Glomerular visceral epithelial cell (primary cell): ENCODE data around the gene PTDSS2.
"Not testable (repeated sequence)": the region's sequence is repeated elsewhere in the genome, so short reads cannot be mapped to it uniquely, and the experiment has no call there.

ENCODE experiments used
- DNase-seq: peaks from one replicate; pipeline ENCODE4 v3.0.0-alpha.2; 2016; ENCODE audit errors: extremely low spot score

The PTDSS2 gene

GRCh38 chr11:431921-432320 is 18.2 kb upstream of the PTDSS2 start:
- no peak for DNase-seq

- no peak for DNase-seq
Observed at GRCh38 chr11:432501-433100, 17.5 kb upstream of the PTDSS2 start.

GRCh38 chr11:433111-433510 is 17.0 kb upstream of the PTDSS2 start:
- DNase-seq = no peak

- DNase-seq = no peak
Observed at GRCh38 chr11:433641-434040, 16.4 kb upstream of the PTDSS2 start.

GRCh38 chr11:434496-434895 is 15.6 kb upstream of the PTDSS2 start:
- DNase-seq = no peak

- DNase-seq = not testable (repeated sequence)
Observed at GRCh38 chr11:434999-435740, 14.9 kb upstream of the PTDSS2 start.

GRCh38 chr11:437228-437870 is 12.7 kb upstream of the PTDSS2 start:
- no peak for DNase-seq

- DNase-seq = no peak
Observed at GRCh38 chr11:438101-438844, 11.8 kb upstream of the PTDSS2 start.

GRCh38 chr11:439315-440064 is 10.6 kb upstream of the PTDSS2 start:
- DNase-seq = no peak

GRCh38 chr11:440065-441042 is 9.7 kb upstream of the PTDSS2 start:
- no peak for DNase-seq

GRCh38 chr11:441043-441417 is 9.0 kb upstream of the PTDSS2 start:
- no peak for DNase-seq

GRCh38 chr11:441418-442274 is 8.4 kb upstream of the PTDSS2 start, which contains the start of gene ANO9:
TSS of gene ANO9 (minus strand) at chr11:442011. CDS start at chr11:441926, 85 bp downstream.
- DNase-seq = peak; percentile 45

- no peak for DNase-seq
Observed at GRCh38 chr11:442611-443081, 7.4 kb upstream of the PTDSS2 start.

- no peak for DNase-seq
Observed at GRCh38 chr11:443542-444199, 6.4 kb upstream of the PTDSS2 start.

GRCh38 chr11:444396-445144 is 5.5 kb upstream of the PTDSS2 start:
- DNase-seq = peak; percentile 53

- no peak for DNase-seq
Observed at GRCh38 chr11:445765-446588, 4.1 kb upstream of the PTDSS2 start.

GRCh38 chr11:446891-447290 is 3.2 kb upstream of the PTDSS2 start:
- no peak for DNase-seq
